ENCODE results near the gene PCDHB9. TPM values are rescaled to one million over a fixed set of nuclear protein-coding genes. Genes with fewer than 3 reads are reported as not detected.
"Not testable (repeated sequence)": the region's sequence is repeated elsewhere in the genome, so short reads cannot be mapped to it uniquely, and the experiment has no call there.

The PCDHB9 gene
- total RNA-seq, 1 experiment from 2014 or later: 0.07 TPM

GRCh38 chr5:141175933-141176332 is 11.0 kb upstream of the PCDHB9 start:
- RAD21 ChIA-PET (ENCODE audit: low non-redundant PET in 1 of 2, low total read pairs in 2 of 2, uncharacterized antibody in 2 of 2, unreplicated experiment in 2 of 2): no interaction called here
- Histone ChIP-seq H3K9me2 (ENCODE audit: insufficient read depth) (no peaks in the 10 kb centered on the region), H3K4me2 (ENCODE audit: low read length) (no peak overlapping the region), H3K79me2 (ENCODE audit: insufficient read depth, low read length) (no peaks in the 10 kb centered on the region), H3K9me3 (ENCODE audit: control insufficient read depth in 1 of 2, insufficient read depth in 1 of 2, low read depth in 1 of 2, low read length in 2 of 2) (peaks cover 0 to 10% of the 10 kb centered on the region in 2 experiments; a peak in 3 of 4 replicates), H3K27me3 (ENCODE audit: insufficient read depth, low read length) (no peaks in the 10 kb centered on the region), H3K9ac (ENCODE audit: low read length) (no peak overlapping the region), H3K4me3 (replicated peaks in 1 of 2; ENCODE audit: low read depth in 1 of 2, low read length in 2 of 2) (no peak overlapping the region), H4K20me1 (ENCODE audit: insufficient read depth) (no peaks in the 10 kb centered on the region), H3K27ac (ENCODE audit: low read depth, low read length) (no peak overlapping the region), H2AFZ (ENCODE audit: low read depth, low read length, poor library complexity, severe bottlenecking) (no peak overlapping the region), H3K4me1 (ENCODE audit: control insufficient read depth in 1 of 2, insufficient read depth in 2 of 2, low read length in 2 of 2) (no peaks in the 10 kb centered on the region), H3K36me3 (ENCODE audit: control insufficient read depth in 1 of 2, insufficient read depth in 2 of 2, low read length in 2 of 2) (no peaks in the 10 kb centered on the region)
- CTCF ChIA-PET: no interaction called here
- ATAC-seq (no peak), DNase-seq (ENCODE audit: low read depth, low spot score) (no peak)
- no TSS peak for BruUV-seq (replicated peaks)
- intact Hi-C loops (cut with micrococcal nuclease): no loop called here
- POLR2A ChIA-PET: no interaction called here
- TF ChIP-seq JUND (IDR thresholded peaks at IDR 0.05) (no peak), TCF7L2 (IDR thresholded peaks at IDR 0.05; ENCODE audit: borderline replicate concordance, extremely low read depth, insufficient read depth, insufficient read length) (no peak), CBX3 (IDR thresholded peaks at IDR 0.05; ENCODE audit: low read depth) (no peak), SRF (IDR thresholded peaks at IDR 0.05; ENCODE audit: low read depth) (no peak), ATF3 (IDR thresholded peaks at IDR 0.05) (no peak), POLR2AphosphoS5 (IDR thresholded peaks at IDR 0.05; ENCODE audit: low read depth, low read length) (no peak), YY1 (IDR thresholded peaks at IDR 0.05; ENCODE audit: extremely low read depth, insufficient replicate concordance, low read depth, low read length) (no peak)
- TF ChIP-seq, protein P1, sequence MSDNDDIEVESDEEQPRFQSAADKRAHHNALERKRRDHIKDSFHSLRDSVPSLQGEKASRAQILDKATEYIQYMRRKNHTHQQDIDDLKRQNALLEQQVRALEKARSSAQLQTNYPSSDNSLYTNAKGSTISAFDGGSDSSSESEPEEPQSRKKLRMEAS (IDR thresholded peaks at IDR 0.05): no peak
- TF ChIP-seq, protein P2, sequence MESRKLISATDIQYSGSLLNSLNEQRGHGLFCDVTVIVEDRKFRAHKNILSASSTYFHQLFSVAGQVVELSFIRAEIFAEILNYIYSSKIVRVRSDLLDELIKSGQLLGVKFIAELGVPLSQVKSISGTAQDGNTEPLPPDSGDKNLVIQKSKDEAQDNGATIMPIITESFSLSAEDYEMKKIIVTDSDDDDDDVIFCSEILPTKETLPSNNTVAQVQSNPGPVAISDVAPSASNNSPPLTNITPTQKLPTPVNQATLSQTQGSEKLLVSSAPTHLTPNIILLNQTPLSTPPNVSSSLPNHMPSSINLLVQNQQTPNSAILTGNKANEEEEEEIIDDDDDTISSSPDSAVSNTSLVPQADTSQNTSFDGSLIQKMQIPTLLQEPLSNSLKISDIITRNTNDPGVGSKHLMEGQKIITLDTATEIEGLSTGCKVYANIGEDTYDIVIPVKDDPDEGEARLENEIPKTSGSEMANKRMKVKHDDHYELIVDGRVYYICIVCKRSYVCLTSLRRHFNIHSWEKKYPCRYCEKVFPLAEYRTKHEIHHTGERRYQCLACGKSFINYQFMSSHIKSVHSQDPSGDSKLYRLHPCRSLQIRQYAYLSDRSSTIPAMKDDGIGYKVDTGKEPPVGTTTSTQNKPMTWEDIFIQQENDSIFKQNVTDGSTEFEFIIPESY (IDR thresholded peaks at IDR 0.05; ENCODE audit: extremely low read depth, insufficient replicate concordance, low read length): no peak

DNA sequence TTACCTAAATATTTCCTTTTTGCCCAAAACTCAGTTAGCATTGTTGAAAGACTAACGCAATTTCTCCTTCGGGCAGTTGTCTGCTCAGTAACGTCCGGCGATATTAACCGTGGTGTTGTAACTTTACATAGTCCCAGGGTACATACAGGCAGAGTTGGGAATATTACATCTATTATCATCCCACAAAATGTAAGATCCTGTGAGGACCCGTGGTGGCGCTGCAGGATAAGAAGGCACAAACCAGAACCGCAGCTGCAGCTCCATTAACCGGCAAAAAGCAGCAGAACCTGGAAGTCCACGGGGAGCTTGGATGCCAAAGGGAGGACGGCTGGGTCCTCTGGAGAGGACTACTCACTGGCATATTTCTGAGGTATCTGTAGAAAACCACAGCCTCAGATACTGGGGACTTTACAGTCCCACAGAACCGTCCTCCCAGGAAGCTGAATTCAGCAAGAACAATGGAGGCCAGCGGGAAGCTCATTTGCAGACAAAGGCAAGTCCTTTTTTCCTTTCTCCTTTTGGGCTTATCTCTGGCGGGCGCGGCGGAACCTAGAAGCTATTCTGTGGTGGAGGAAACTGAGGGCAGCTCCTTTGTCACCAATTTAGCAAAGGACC is 9.3 kb upstream of the PCDHB9 start, which contains the start of gene PCDHB8:
Gene PCDHB8 (plus strand): TSS at position 214 of the 615 bp plus-strand sequence. CDS start 245 bp downstream, at position 459.
- BruUV-seq (replicated peaks); H3K9ac ChIP-seq (ENCODE audit: low read length); H3K4me1 ChIP-seq (ENCODE audit: control insufficient read depth in 1 of 2, insufficient read depth in 2 of 2, low read length in 2 of 2); H3K9me2 ChIP-seq (ENCODE audit: insufficient read depth); H3K4me3 ChIP-seq (replicated peaks in 1 of 2; ENCODE audit: low read depth in 1 of 2, low read length in 2 of 2); ATAC-seq; H3K4me2 ChIP-seq (ENCODE audit: low read length); H3K27me3 ChIP-seq (ENCODE audit: insufficient read depth, low read length); H3K27ac ChIP-seq (ENCODE audit: low read depth, low read length); RAD21 ChIA-PET (ENCODE audit: low non-redundant PET in 1 of 2, low total read pairs in 2 of 2, uncharacterized antibody in 2 of 2, unreplicated experiment in 2 of 2); H3K79me2 ChIP-seq (ENCODE audit: insufficient read depth, low read length); CTCF ChIA-PET; POLR2A ChIA-PET; H2AFZ ChIP-seq (ENCODE audit: low read depth, low read length, poor library complexity, severe bottlenecking); intact Hi-C loops (cut with micrococcal nuclease); DNase-seq (ENCODE audit: low read depth, low spot score); H4K20me1 ChIP-seq (ENCODE audit: insufficient read depth); H3K36me3 ChIP-seq (ENCODE audit: control insufficient read depth in 1 of 2, insufficient read depth in 2 of 2, low read length in 2 of 2): not testable (repeated sequence)
- H3K9me3 ChIP-seq (ENCODE audit: control insufficient read depth in 1 of 2, insufficient read depth in 1 of 2, low read depth in 1 of 2, low read length in 2 of 2): peaks cover 0 to 10% of the 10 kb centered on the region in 2 experiments; a peak in 2 of 4 replicates

DNA sequence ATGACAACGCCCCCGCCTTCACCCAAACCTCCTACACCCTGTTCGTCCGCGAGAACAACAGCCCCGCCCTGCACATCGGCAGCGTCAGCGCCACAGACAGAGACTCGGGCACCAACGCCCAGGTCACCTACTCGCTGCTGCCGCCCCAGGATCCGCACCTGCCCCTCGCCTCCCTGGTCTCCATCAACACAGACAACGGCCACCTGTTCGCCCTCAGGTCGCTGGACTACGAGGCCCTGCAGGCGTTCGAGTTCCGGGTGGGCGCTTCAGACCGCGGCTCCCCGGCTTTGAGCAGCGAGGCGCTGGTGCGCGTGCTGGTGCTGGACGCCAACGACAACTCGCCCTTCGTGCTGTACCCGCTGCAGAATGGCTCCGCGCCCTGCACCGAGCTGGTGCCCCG is 7.6 kb upstream of the PCDHB9 start:
- POLR2A ChIA-PET; H2AFZ ChIP-seq (ENCODE audit: low read depth, low read length, poor library complexity, severe bottlenecking); H3K27me3 ChIP-seq (ENCODE audit: insufficient read depth, low read length); H3K27ac ChIP-seq (ENCODE audit: low read depth, low read length); H3K4me2 ChIP-seq (ENCODE audit: low read length); H3K9ac ChIP-seq (ENCODE audit: low read length); RAD21 ChIA-PET (ENCODE audit: low non-redundant PET in 1 of 2, low total read pairs in 2 of 2, uncharacterized antibody in 2 of 2, unreplicated experiment in 2 of 2); H3K36me3 ChIP-seq (ENCODE audit: control insufficient read depth in 1 of 2, insufficient read depth in 2 of 2, low read length in 2 of 2); H3K4me1 ChIP-seq (ENCODE audit: control insufficient read depth in 1 of 2, insufficient read depth in 2 of 2, low read length in 2 of 2); H4K20me1 ChIP-seq (ENCODE audit: insufficient read depth); H3K79me2 ChIP-seq (ENCODE audit: insufficient read depth, low read length); H3K9me2 ChIP-seq (ENCODE audit: insufficient read depth); BruUV-seq (replicated peaks); DNase-seq (ENCODE audit: low read depth, low spot score); ATAC-seq; H3K4me3 ChIP-seq (replicated peaks in 1 of 2; ENCODE audit: low read depth in 1 of 2, low read length in 2 of 2); CTCF ChIA-PET; intact Hi-C loops (cut with micrococcal nuclease): not testable (repeated sequence)
- H3K9me3 ChIP-seq (ENCODE audit: control insufficient read depth in 1 of 2, insufficient read depth in 1 of 2, low read depth in 1 of 2, low read length in 2 of 2): peaks cover 0 to 10% of the 10 kb centered on the region in 2 experiments; a peak in 2 of 4 replicates
